ENCODE measurements around the gene SP5. TPM values are rescaled to one million over a fixed set of nuclear protein-coding genes. Genes with fewer than 3 reads are reported as not detected.

The SP5 gene
- total RNA-seq, 1 experiment from 2014 or later: 161 TPM

- no TSS peak for BruUV-seq (replicated peaks)
- peaks cover 7% of the 10 kb centered on the region for H3K36me3 Mint-ChIP-seq (ENCODE audit: insufficient read depth, unreplicated experiment)
- intact Hi-C loops (cut with micrococcal nuclease; ENCODE audit: unreplicated experiment): loop anchor here (1.0 to 5.0 kb wide), 3 partner anchors 20 to 308 kb away; no protein-coding TSS in a partner anchor
- H3K4me1 Mint-ChIP-seq (ENCODE audit: low read depth, unreplicated experiment): peaks cover 26% of the 10 kb centered on the region
- no peaks in the 10 kb centered on the region for H3K36me3 ChIP-seq (ENCODE audit: control insufficient read depth, insufficient read depth, low read length)
- H3K4me3 ChIP-seq (ENCODE audit: low read depth, low read length): no peak overlapping the region
- H3K9me3 Mint-ChIP-seq (ENCODE audit: unreplicated experiment): no peaks in the 10 kb centered on the region
- no peak for TF ChIP-seq CTCF (IDR thresholded peaks at IDR 0.05; ENCODE audit: insufficient read depth in 1 of 2, low read depth in 1 of 2, low read length in 1 of 2, severe bottlenecking in 1 of 2, unreplicated experiment in 1 of 2)
- H3K27me3 Mint-ChIP-seq (ENCODE audit: insufficient read depth, unreplicated experiment): no peaks in the 10 kb centered on the region
- ChIA-PET POLR2A (no interaction called here), CTCF (interaction anchor here (2.0 kb wide), 1 partner anchor 26 kb away, joined by 6 read pairs; no protein-coding TSS in a partner anchor)
- H3K27ac Mint-ChIP-seq (ENCODE audit: unreplicated experiment): peak overlapping the region; percentile 86
- no peak for DNase-seq
- H3K9me3 ChIP-seq: no peaks in the 10 kb centered on the region
- H3K4me3 Mint-ChIP-seq (ENCODE audit: unreplicated experiment): peak overlapping the region; percentile 45
- H3K27me3 ChIP-seq (replicated peaks; ENCODE audit: control insufficient read depth, insufficient read depth, low read length): no peaks in the 10 kb centered on the region
- H3K4me1 ChIP-seq: peaks cover 55% of the 10 kb centered on the region
These were observed 49.7 kb downstream of the SP5 start for GRCh38 chr2:170764880-170765261.

DNA sequence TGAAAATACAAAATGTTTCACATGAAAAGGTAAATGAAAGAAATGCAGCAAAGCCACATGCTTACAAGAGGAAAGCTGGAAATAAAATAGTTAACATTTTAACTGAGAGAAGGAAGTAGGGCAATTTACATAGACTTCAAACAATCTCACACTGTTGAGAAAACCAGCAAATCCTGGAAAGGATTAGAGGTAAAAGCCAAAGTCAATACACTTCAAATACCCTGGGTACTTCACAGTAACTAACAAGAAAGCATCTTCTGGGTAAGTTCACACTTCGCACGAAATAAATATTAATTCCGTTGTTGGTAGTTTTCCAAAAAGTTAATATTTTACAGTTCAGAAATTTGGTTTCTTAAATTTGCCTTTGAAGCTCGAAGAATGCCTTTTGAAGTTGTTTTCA, 51.6 kb downstream of the SP5 start:
- intact Hi-C loops (cut with micrococcal nuclease; ENCODE audit: unreplicated experiment): loop anchor here (1.0 to 5.0 kb wide), 2 partner anchors 27 to 309 kb away; no protein-coding TSS in a partner anchor
- Histone ChIP-seq H3K36me3 (ENCODE audit: control insufficient read depth, insufficient read depth, low read length) (no peaks in the 10 kb centered on the region), H3K4me1 (peaks cover 57% of the 10 kb centered on the region), H3K9me3 (no peaks in the 10 kb centered on the region), H3K27me3 (replicated peaks; ENCODE audit: control insufficient read depth, insufficient read depth, low read length) (no peaks in the 10 kb centered on the region), H3K4me3 (ENCODE audit: low read depth, low read length) (peak overlapping the region; percentile 15; the same call in 1 of the 2 replicates)
- peak in 1 of 2 experiments; percentile 68 for DNase-seq
- no peaks in the 10 kb centered on the region for H3K9me3 Mint-ChIP-seq (ENCODE audit: unreplicated experiment)
- ChIA-PET CTCF (no interaction called here), POLR2A (no interaction called here)
- no peak for TF ChIP-seq CTCF (IDR thresholded peaks at IDR 0.05; ENCODE audit: insufficient read depth in 1 of 2, low read depth in 1 of 2, low read length in 1 of 2, severe bottlenecking in 1 of 2, unreplicated experiment in 1 of 2)
- H3K27ac Mint-ChIP-seq (ENCODE audit: unreplicated experiment): peak overlapping the region; percentile 2
- H3K27me3 Mint-ChIP-seq (ENCODE audit: insufficient read depth, unreplicated experiment): no peaks in the 10 kb centered on the region
- H3K4me3 Mint-ChIP-seq (ENCODE audit: unreplicated experiment): peak overlapping the region; percentile 0
- H3K36me3 Mint-ChIP-seq (ENCODE audit: insufficient read depth, unreplicated experiment): peaks cover 20% of the 10 kb centered on the region
- BruUV-seq (replicated peaks): no TSS peak
- H3K4me1 Mint-ChIP-seq (ENCODE audit: low read depth, unreplicated experiment): peaks cover 30% of the 10 kb centered on the region

Other genes with a start within 250 kb of the SP5 start
- gene ERICH2, start 55.0 kb downstream of the SP5 start, total RNA-seq (2022): 3.1 and 3.3 TPM in 2 replicates
- 14.7 and 18.5 TPM in 2 replicates for gene GAD1, start 101.5 kb downstream of the SP5 start, total RNA-seq (2022)
- 124 and 143 TPM in 2 replicates for gene GORASP2, start 213.9 kb downstream of the SP5 start, total RNA-seq (2022)

Data from Caco-2 (cell line).